Neural progenitor cell (in vitro differentiated cells): ENCODE results near the gene APBA3. TPM values are rescaled to one million over a fixed set of nuclear protein-coding genes. Genes with fewer than 3 reads are reported as not detected.

Source experiments
- DNase-seq: peaks from one replicate; pipeline ENCODE4 v3.0.0-alpha.2; 2016; ENCODE audit warnings: low spot score
- H2AFZ ChIP-seq: fragments of 200-600 bp; sonication (generic); replicated peaks from 2 replicates; pipeline ENCODE4 v1.6.1; 2016; ENCODE audit warnings: antibody characterized with exemption
- H3F3A ChIP-seq: fragments of 200-600 bp; sonication (generic); 2 replicates; pipeline ENCODE4 v1.6.1; 2016; ENCODE audit warnings: antibody characterized with exemption, low read depth
- H3K27ac ChIP-seq: fragments of 200-600 bp; sonication (generic); 2 replicates; pipeline ENCODE4 v1.5.1; 2016; ENCODE audit warnings: mild to moderate bottlenecking
- H3K27me3 ChIP-seq: fragments of 200-600 bp; sonication (generic); 2 replicates; pipeline ENCODE4 v1.6.1; 2016; ENCODE audit warnings: mild to moderate bottlenecking, moderate library complexity
- H3K36me3 ChIP-seq: fragments of 200-600 bp; sonication (generic); 2 replicates; pipeline ENCODE4 v1.5.1; 2016
- H3K4me1 ChIP-seq: fragments of 200-600 bp; sonication (generic); 2 replicates; pipeline ENCODE4 v1.6.1; 2016; ENCODE audit warnings: mixed run types
- H3K4me2 ChIP-seq: fragments of 200-600 bp; sonication (generic); 2 replicates; pipeline ENCODE4 v1.6.1; 2016
- H3K4me3 ChIP-seq: fragments of 200-600 bp; sonication (generic); 2 replicates; pipeline ENCODE4 v1.5.1; 2016
- H3K79me2 ChIP-seq: fragments of 200-600 bp; sonication (generic); 2 replicates; pipeline ENCODE4 v1.6.1; 2016; ENCODE audit warnings: low read depth
- H3K9ac ChIP-seq: fragments of 200-600 bp; sonication (generic); 2 replicates; pipeline ENCODE4 v1.6.1; 2016
- H3K9me3 ChIP-seq: fragments of 200-600 bp; sonication (generic); 2 replicates; pipeline ENCODE4 v1.5.1; 2016; ENCODE audit warnings: low read depth
- H4K20me1 ChIP-seq: fragments of 200-600 bp; sonication (generic); 2 replicates; pipeline ENCODE4 v1.6.1; 2016; ENCODE audit warnings: low read depth
- H3K27ac Mint-ChIP-seq: 3 replicates; pipeline ENCODE4 v1.8.0; 2021; ENCODE audit warnings: mixed read lengths
- H3K27me3 Mint-ChIP-seq: 2 replicates; pipeline ENCODE4 v1.8.0; 2022; ENCODE audit warnings: low read depth, mild to moderate bottlenecking, inconsistent platforms, moderate library complexity, mixed read lengths; ENCODE audit not compliant: insufficient read depth
- H3K36me3 Mint-ChIP-seq: 3 replicates; pipeline ENCODE4 v1.8.0; 2021; ENCODE audit warnings: mixed read lengths
- H3K4me1 Mint-ChIP-seq: 3 replicates; pipeline ENCODE4 v1.8.0; 2021; ENCODE audit warnings: mixed read lengths
- H3K4me3 Mint-ChIP-seq: 3 replicates; pipeline ENCODE4 v1.8.0; 2021; ENCODE audit warnings: mild to moderate bottlenecking, moderate library complexity, mixed read lengths
- H3K9me3 Mint-ChIP-seq: 3 replicates; pipeline ENCODE4 v1.8.0; 2020; ENCODE audit warnings: mixed read lengths
- CTCF ChIP-seq: fragments of 200-600 bp; sonication (generic); IDR thresholded peaks from 2 replicates; pipeline ENCODE4 v1.5.1; 2017; ENCODE audit warnings: antibody characterized with exemption, mild to moderate bottlenecking
- EZH2 ChIP-seq: fragments of 200-600 bp; sonication (generic); IDR thresholded peaks from 2 replicates; pipeline ENCODE4 v1.6.1; 2017; ENCODE audit warnings: antibody characterized with exemption, mild to moderate bottlenecking, moderate library complexity
- EZH2phosphoT487 ChIP-seq: fragments of 200-600 bp; sonication (generic); IDR thresholded peaks from 2 replicates; pipeline ENCODE4 v1.6.1; 2017; ENCODE audit warnings: antibody characterized with exemption
- total RNA-seq: library from RNA; depleted of rRNA; stranded (reverse); fragments of >200 nt; gene quantifications from 2 replicates; pipeline ENCODE4 v1.2.3, GENCODE V29; 2015; ENCODE audit warnings: low replicate concordance

The APBA3 gene
- total RNA-seq, 1 donor from 2014 or later, result 17.3 TPM

GRCh38 chr19:3738477-3739220 is 22.8 kb downstream of the APBA3 start:
- H3K4me1 Mint-ChIP-seq, result no peaks in the 10 kb centered on the region
- TF ChIP-seq CTCF, result no peak
- no peak for TF ChIP-seq EZH2phosphoT487
- TF ChIP-seq EZH2, result no peak
- Histone ChIP-seq H3K4me1 (no peaks in the 10 kb centered on the region), H3K4me3 (no peak overlapping the region), H3K4me2 (no peak overlapping the region), H3K9me3 (no peaks in the 10 kb centered on the region), H3K27ac (no peak overlapping the region), H3K36me3 (no peaks in the 10 kb centered on the region), H3F3A (no peaks in the 10 kb centered on the region), H2AFZ (no peak overlapping the region), H3K79me2 (no peaks in the 10 kb centered on the region), H3K27me3 (no peaks in the 10 kb centered on the region), H4K20me1 (no peaks in the 10 kb centered on the region), H3K9ac (no peak overlapping the region)
- no peaks in the 10 kb centered on the region for H3K36me3 Mint-ChIP-seq
- H3K27ac Mint-ChIP-seq, result no peak overlapping the region
- no peak overlapping the region for H3K4me3 Mint-ChIP-seq
- DNase-seq, result no peak
- peaks cover 4% of the 10 kb centered on the region for H3K27me3 Mint-ChIP-seq
- no peaks in the 10 kb centered on the region for H3K9me3 Mint-ChIP-seq

GRCh38 chr19:3737487-3738205 is 23.8 kb downstream of the APBA3 start:
- Histone ChIP-seq H3K27ac (no peak overlapping the region), H3K4me3 (no peak overlapping the region), H3K27me3 (no peaks in the 10 kb centered on the region), H4K20me1 (no peaks in the 10 kb centered on the region), H3K4me2 (no peak overlapping the region), H2AFZ (no peak overlapping the region), H3K79me2 (no peaks in the 10 kb centered on the region), H3K9ac (no peak overlapping the region), H3K36me3 (no peaks in the 10 kb centered on the region), H3K4me1 (no peaks in the 10 kb centered on the region), H3F3A (no peaks in the 10 kb centered on the region), H3K9me3 (no peaks in the 10 kb centered on the region)
- no peak for DNase-seq
- no peaks in the 10 kb centered on the region for H3K9me3 Mint-ChIP-seq
- H3K27ac Mint-ChIP-seq, result peak overlapping the region; percentile 8
- no peaks in the 10 kb centered on the region for H3K4me1 Mint-ChIP-seq
- TF ChIP-seq EZH2phosphoT487 (no peak), CTCF (no peak), EZH2 (no peak)
- no peak overlapping the region for H3K4me3 Mint-ChIP-seq
- no peaks in the 10 kb centered on the region for H3K36me3 Mint-ChIP-seq
- H3K27me3 Mint-ChIP-seq, result peaks cover 4% of the 10 kb centered on the region

GRCh38 chr19:3736106-3736724 is 25.3 kb downstream of the APBA3 start:
- no peaks in the 10 kb centered on the region for H3K79me2 ChIP-seq

More at GRCh38 chr19:3736106-3736724, 25.3 kb downstream of the APBA3 start:
- Histone ChIP-seq H4K20me1 (no peaks in the 10 kb centered on the region), H3K9ac (no peak overlapping the region), H2AFZ (no peak overlapping the region), H3K27ac (no peak overlapping the region), H3K9me3 (no peaks in the 10 kb centered on the region), H3K27me3 (no peaks in the 10 kb centered on the region), H3K36me3 (no peaks in the 10 kb centered on the region), H3K4me2 (no peak overlapping the region), H3F3A (no peaks in the 10 kb centered on the region), H3K4me3 (no peak overlapping the region), H3K4me1 (no peaks in the 10 kb centered on the region)
- Mint-ChIP-seq H3K36me3 (no peaks in the 10 kb centered on the region), H3K27me3 (peaks cover 4% of the 10 kb centered on the region), H3K9me3 (no peaks in the 10 kb centered on the region), H3K4me1 (no peaks in the 10 kb centered on the region), H3K4me3 (no peak overlapping the region), H3K27ac (peak overlapping the region; percentile 6)
- DNase-seq, result no peak
- TF ChIP-seq CTCF (no peak), EZH2phosphoT487 (no peak), EZH2 (no peak)
